ENCODE data around the gene ERC1.

DNA sequence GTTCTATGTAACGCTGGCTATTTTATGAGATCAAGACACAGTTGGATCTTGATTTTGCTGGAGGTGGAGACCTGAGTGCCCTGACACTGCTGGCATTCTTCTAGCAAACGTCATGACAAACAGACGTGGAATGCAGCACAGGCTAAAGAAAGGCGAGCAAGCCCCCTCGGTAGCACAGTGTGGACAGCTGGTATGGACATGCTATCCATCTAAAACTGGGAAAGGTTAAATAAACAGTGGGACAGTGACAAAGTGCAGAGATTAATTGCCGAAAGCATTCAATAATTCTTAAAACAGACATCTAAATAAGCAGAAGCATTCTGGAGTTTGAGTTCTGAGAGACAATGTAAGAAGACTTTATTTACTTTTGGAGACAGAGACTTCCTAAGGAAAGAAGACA lies 366.1 kb downstream of the ERC1 start:
- TF ChIP-seq POLR2A (IDR thresholded peaks at IDR 0.05; ENCODE audit: low read length) (no peak), GATA1 (IDR thresholded peaks at IDR 0.05; ENCODE audit: low read depth, low read length) (no peak)
